ENCODE measurements around the gene GALNTL6. TPM values are rescaled to one million over a fixed set of nuclear protein-coding genes. Genes with fewer than 3 reads are reported as not detected.
A peak's percentile ranks its signal among the peaks of the same experiment; 100 is the strongest.

The GALNTL6 gene
- total and polyA plus RNA-seq, 7 experiments from 2014 or later = not detected

- Mint-ChIP-seq H3K27me3 (no peaks in the 10 kb centered on the region), H3K4me3 (no peak overlapping the region), H3K27ac (no peak overlapping the region), H3K9me3 (peaks cover 3 to 43% (median 19%) of the 10 kb centered on the region in 11 donors), H3K4me1 (no peaks in the 10 kb centered on the region), H3K36me3 (peaks cover 0 to 4% (median 1%) of the 10 kb centered on the region in 5 donors)
- CTCF ChIA-PET = no interaction called here
- H3K27me3 ChIP-seq (ENCODE audit: control insufficient read depth in 2 of 2, insufficient read depth in 2 of 2, low read length in 2 of 2) = no peaks in the 10 kb centered on the region
- no peak overlapping the region for H3K4me3 ChIP-seq (ENCODE audit: low read length)
- peaks cover 0 to 14% (median 0%) of the 10 kb centered on the region in 3 experiments for H3K9me3 ChIP-seq (ENCODE audit: control insufficient read depth in 2 of 3, low read length in 3 of 3)
- H3K4me1 ChIP-seq (ENCODE audit: control insufficient read depth in 2 of 2, insufficient read depth in 2 of 2, low read length in 2 of 2) = no peaks in the 10 kb centered on the region
- no peak overlapping the region for H3K27ac ChIP-seq (ENCODE audit: low read depth, low read length)
- DNase-seq (no peak), ATAC-seq (no peak)
- H3K36me3 ChIP-seq (ENCODE audit: control insufficient read depth in 2 of 3, insufficient read depth in 3 of 3, low read length in 3 of 3) = no peaks in the 10 kb centered on the region
- intact Hi-C loops (cut with micrococcal nuclease) = no loop called here
- POLR2A ChIA-PET = no interaction called here
These were observed 927.2 kb downstream of the GALNTL6 start for GRCh38 chr4:172740434-172740833.

- H3K4me3 Mint-ChIP-seq = no peak overlapping the region
- POLR2A ChIA-PET = no interaction called here
These were observed 937.7 kb downstream of the GALNTL6 start for GRCh38 chr4:172750910-172751309.

GRCh38 chr4:172751550-172751949 lies 938.3 kb downstream of the GALNTL6 start:
- Histone ChIP-seq H3K27me3 (ENCODE audit: control insufficient read depth in 2 of 2, insufficient read depth in 2 of 2, low read length in 2 of 2) (no peaks in the 10 kb centered on the region), H3K9me3 (ENCODE audit: control insufficient read depth in 2 of 3, low read length in 3 of 3) (no peaks in the 10 kb centered on the region), H3K27ac (ENCODE audit: low read depth, low read length) (no peak overlapping the region), H3K36me3 (ENCODE audit: control insufficient read depth in 2 of 3, insufficient read depth in 3 of 3, low read length in 3 of 3) (no peaks in the 10 kb centered on the region), H3K4me3 (ENCODE audit: low read length) (no peak overlapping the region), H3K4me1 (ENCODE audit: control insufficient read depth in 2 of 2, insufficient read depth in 2 of 2, low read length in 2 of 2) (no peaks in the 10 kb centered on the region)
- ATAC-seq (no peak), DNase-seq (no peak)
- intact Hi-C loops (cut with micrococcal nuclease) = no loop called here
- no peaks in the 10 kb centered on the region for H3K4me1 Mint-ChIP-seq
- ChIA-PET POLR2A (no interaction called here), CTCF (no interaction called here)
- no peak overlapping the region for H3K27ac Mint-ChIP-seq
- H3K9me3 Mint-ChIP-seq = peaks cover 0 to 15% (median 2%) of the 10 kb centered on the region in 11 donors
- no peak overlapping the region for H3K4me3 Mint-ChIP-seq
- H3K27me3 Mint-ChIP-seq = no peaks in the 10 kb centered on the region
- no peaks in the 10 kb centered on the region for H3K36me3 Mint-ChIP-seq

More at GRCh38 chr4:172750910-172751309, 937.7 kb downstream of the GALNTL6 start:
- Histone ChIP-seq H3K27ac (ENCODE audit: low read depth, low read length) (no peak overlapping the region), H3K27me3 (ENCODE audit: control insufficient read depth in 2 of 2, insufficient read depth in 2 of 2, low read length in 2 of 2) (no peaks in the 10 kb centered on the region), H3K4me1 (ENCODE audit: control insufficient read depth in 2 of 2, insufficient read depth in 2 of 2, low read length in 2 of 2) (no peaks in the 10 kb centered on the region), H3K9me3 (ENCODE audit: control insufficient read depth in 2 of 3, low read length in 3 of 3) (no peaks in the 10 kb centered on the region), H3K36me3 (ENCODE audit: control insufficient read depth in 2 of 3, insufficient read depth in 3 of 3, low read length in 3 of 3) (no peaks in the 10 kb centered on the region), H3K4me3 (ENCODE audit: low read length) (no peak overlapping the region)
- DNase-seq (no peak), ATAC-seq (no peak)
- Mint-ChIP-seq H3K27me3 (no peaks in the 10 kb centered on the region), H3K36me3 (no peaks in the 10 kb centered on the region), H3K9me3 (peaks cover 0 to 15% (median 2%) of the 10 kb centered on the region in 11 donors), H3K4me1 (no peaks in the 10 kb centered on the region), H3K27ac (no peak overlapping the region)
- CTCF ChIA-PET = no interaction called here
- intact Hi-C loops (cut with micrococcal nuclease) = no loop called here

- CTCF ChIA-PET = no interaction called here
These were observed 945.6 kb downstream of the GALNTL6 start for GRCh38 chr4:172758586-172759340.

GRCh38 chr4:172760512-172760911 lies 947.3 kb downstream of the GALNTL6 start:
- POLR2A ChIA-PET = no interaction called here
- H3K36me3 Mint-ChIP-seq = no peaks in the 10 kb centered on the region

More at GRCh38 chr4:172758586-172759340, 945.6 kb downstream of the GALNTL6 start:
- intact Hi-C loops (cut with micrococcal nuclease) = no loop called here
- H3K9me3 ChIP-seq (ENCODE audit: control insufficient read depth in 2 of 3, low read length in 3 of 3) = no peaks in the 10 kb centered on the region
- Mint-ChIP-seq H3K27me3 (peaks cover 0 to 7% (median 0%) of the 10 kb centered on the region in 5 donors), H3K4me3 (no peak overlapping the region), H3K36me3 (no peaks in the 10 kb centered on the region), H3K4me1 (no peaks in the 10 kb centered on the region), H3K27ac (no peak overlapping the region), H3K9me3 (peaks cover 0 to 22% (median 2%) of the 10 kb centered on the region in 11 donors)
- ATAC-seq = peak; percentile 78
- no peak for DNase-seq
- no peak overlapping the region for H3K4me3 ChIP-seq (ENCODE audit: low read length)
- POLR2A ChIA-PET = no interaction called here
- H3K27me3 ChIP-seq (ENCODE audit: control insufficient read depth in 2 of 2, insufficient read depth in 2 of 2, low read length in 2 of 2) = no peaks in the 10 kb centered on the region
- H3K36me3 ChIP-seq (ENCODE audit: control insufficient read depth in 2 of 3, insufficient read depth in 3 of 3, low read length in 3 of 3) = no peaks in the 10 kb centered on the region
- no peaks in the 10 kb centered on the region for H3K4me1 ChIP-seq (ENCODE audit: control insufficient read depth in 2 of 2, insufficient read depth in 2 of 2, low read length in 2 of 2)
- no peak overlapping the region for H3K27ac ChIP-seq (ENCODE audit: low read depth, low read length)

GRCh38 chr4:172762895-172763294 lies 949.7 kb downstream of the GALNTL6 start:
- no peak for DNase-seq
- Histone ChIP-seq H3K9me3 (ENCODE audit: control insufficient read depth in 2 of 3, low read length in 3 of 3) (peaks cover 0 to 4% (median 0%) of the 10 kb centered on the region in 3 experiments), H3K36me3 (ENCODE audit: control insufficient read depth in 2 of 3, insufficient read depth in 3 of 3, low read length in 3 of 3) (no peaks in the 10 kb centered on the region), H3K4me1 (ENCODE audit: control insufficient read depth in 2 of 2, insufficient read depth in 2 of 2, low read length in 2 of 2) (no peaks in the 10 kb centered on the region), H3K27me3 (ENCODE audit: control insufficient read depth in 2 of 2, insufficient read depth in 2 of 2, low read length in 2 of 2) (no peaks in the 10 kb centered on the region), H3K27ac (ENCODE audit: low read depth, low read length) (no peak overlapping the region), H3K4me3 (ENCODE audit: low read length) (no peak overlapping the region)
- intact Hi-C loops (cut with micrococcal nuclease) = no loop called here
- ChIA-PET POLR2A (no interaction called here), CTCF (no interaction called here)
- Mint-ChIP-seq H3K4me1 (no peaks in the 10 kb centered on the region), H3K27ac (no peak overlapping the region), H3K9me3 (peaks cover 0 to 19% (median 1%) of the 10 kb centered on the region in 11 donors), H3K36me3 (no peaks in the 10 kb centered on the region), H3K27me3 (peaks cover 0 to 7% (median 0%) of the 10 kb centered on the region in 5 donors), H3K4me3 (no peak overlapping the region)
- ATAC-seq = no peak

More at GRCh38 chr4:172760512-172760911, 947.3 kb downstream of the GALNTL6 start:
- no peak for DNase-seq
- Histone ChIP-seq H3K4me1 (ENCODE audit: control insufficient read depth in 2 of 2, insufficient read depth in 2 of 2, low read length in 2 of 2) (no peaks in the 10 kb centered on the region), H3K4me3 (ENCODE audit: low read length) (no peak overlapping the region), H3K27ac (ENCODE audit: low read depth, low read length) (no peak overlapping the region), H3K9me3 (ENCODE audit: control insufficient read depth in 2 of 3, low read length in 3 of 3) (no peaks in the 10 kb centered on the region), H3K27me3 (ENCODE audit: control insufficient read depth in 2 of 2, insufficient read depth in 2 of 2, low read length in 2 of 2) (no peaks in the 10 kb centered on the region), H3K36me3 (ENCODE audit: control insufficient read depth in 2 of 3, insufficient read depth in 3 of 3, low read length in 3 of 3) (no peaks in the 10 kb centered on the region)
- Mint-ChIP-seq H3K4me3 (no peak overlapping the region), H3K9me3 (peaks cover 0 to 15% (median 1%) of the 10 kb centered on the region in 11 donors), H3K27me3 (peaks cover 0 to 7% (median 0%) of the 10 kb centered on the region in 5 donors), H3K27ac (no peak overlapping the region), H3K4me1 (no peaks in the 10 kb centered on the region)
- intact Hi-C loops (cut with micrococcal nuclease) = no loop called here
- CTCF ChIA-PET = no interaction called here
- no peak for ATAC-seq

- Histone ChIP-seq H3K27me3 (ENCODE audit: control insufficient read depth in 2 of 2, insufficient read depth in 2 of 2, low read length in 2 of 2) (no peaks in the 10 kb centered on the region), H3K36me3 (ENCODE audit: control insufficient read depth in 2 of 3, insufficient read depth in 3 of 3, low read length in 3 of 3) (no peaks in the 10 kb centered on the region), H3K9me3 (ENCODE audit: control insufficient read depth in 2 of 3, low read length in 3 of 3) (peaks cover 0 to 4% (median 0%) of the 10 kb centered on the region in 3 experiments), H3K27ac (ENCODE audit: low read depth, low read length) (no peak overlapping the region), H3K4me3 (ENCODE audit: low read length) (no peak overlapping the region), H3K4me1 (ENCODE audit: control insufficient read depth in 2 of 2, insufficient read depth in 2 of 2, low read length in 2 of 2) (no peaks in the 10 kb centered on the region)
- Mint-ChIP-seq H3K36me3 (no peaks in the 10 kb centered on the region), H3K27me3 (peaks cover 0 to 4% (median 0%) of the 10 kb centered on the region in 5 donors), H3K4me3 (no peak overlapping the region), H3K9me3 (peaks cover 0 to 13% (median 2%) of the 10 kb centered on the region in 11 donors), H3K4me1 (no peaks in the 10 kb centered on the region), H3K27ac (no peak overlapping the region)
- POLR2A ChIA-PET = no interaction called here
- ATAC-seq (no peak), DNase-seq (no peak)
- CTCF ChIA-PET = no interaction called here
- intact Hi-C loops (cut with micrococcal nuclease) = no loop called here
These were observed 957.6 kb downstream of the GALNTL6 start for GRCh38 chr4:172770787-172771186.

All from naive thymus-derived CD4-positive, alpha-beta T cell (primary cell).